Stimulated activated CD4-positive, alpha-beta T cell treated with anti-CD3 and anti-CD28 coated beads, Interleukin-2, amount 100 ng/mL, for 4 hours (primary cell): ENCODE results near the gene MEF2D.

ENCODE experiments used
- DNase-seq: peaks from one replicate; pipeline ENCODE4 v3.0.0-alpha.2; 2020; ENCODE audit warnings: low read depth

MEF2D gene

GRCh38 chr1:156500543-156500792, at the start of gene MEF2D:
Gene MEF2D, minus strand, starts transcription at chr1:156500775. Its CDS starts 17,483 bp downstream, at chr1:156483292.
- DNase-seq: no peak

DNA sequence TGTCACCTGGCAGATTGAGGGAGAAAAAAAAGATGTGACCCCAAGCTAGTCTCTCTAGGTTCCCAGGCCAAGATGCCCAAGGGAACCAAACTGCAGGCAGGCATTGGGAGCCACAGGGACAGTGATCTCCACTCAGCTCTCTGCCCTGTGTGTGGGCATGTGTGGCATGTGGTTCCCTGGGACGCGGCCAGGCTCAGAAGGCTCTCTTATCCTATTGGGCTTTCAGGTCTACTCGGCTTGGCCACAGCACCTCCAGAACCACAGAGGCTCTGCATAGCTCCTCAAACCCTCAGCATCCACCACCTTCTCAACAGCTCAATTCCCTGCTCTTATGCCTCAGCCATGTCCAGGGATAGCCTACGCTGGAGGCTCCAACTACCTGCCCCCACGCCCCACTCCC, 49.8 kb upstream of the MEF2D start:
- DNase-seq: no peak

DNA sequence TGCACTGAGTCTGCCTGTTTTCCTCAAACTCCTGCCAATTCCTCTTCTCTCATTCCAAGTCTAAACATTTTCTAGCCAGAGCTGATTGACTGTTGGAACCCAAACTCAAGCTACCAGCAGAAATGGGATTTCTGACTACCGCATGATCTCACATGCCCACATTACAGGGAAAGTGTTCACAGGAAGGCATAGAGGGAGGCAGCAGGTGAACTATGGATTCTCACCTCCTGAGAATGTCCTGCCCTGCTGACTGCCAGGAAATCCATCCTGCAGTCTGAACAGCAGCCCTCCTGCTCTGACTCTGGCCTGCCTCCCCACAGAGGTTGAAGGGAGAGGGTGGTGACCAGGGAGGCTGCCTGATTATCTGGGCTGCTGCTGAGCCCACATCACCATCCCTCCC, 49.3 kb upstream of the MEF2D start:
- no peak for DNase-seq

DNA sequence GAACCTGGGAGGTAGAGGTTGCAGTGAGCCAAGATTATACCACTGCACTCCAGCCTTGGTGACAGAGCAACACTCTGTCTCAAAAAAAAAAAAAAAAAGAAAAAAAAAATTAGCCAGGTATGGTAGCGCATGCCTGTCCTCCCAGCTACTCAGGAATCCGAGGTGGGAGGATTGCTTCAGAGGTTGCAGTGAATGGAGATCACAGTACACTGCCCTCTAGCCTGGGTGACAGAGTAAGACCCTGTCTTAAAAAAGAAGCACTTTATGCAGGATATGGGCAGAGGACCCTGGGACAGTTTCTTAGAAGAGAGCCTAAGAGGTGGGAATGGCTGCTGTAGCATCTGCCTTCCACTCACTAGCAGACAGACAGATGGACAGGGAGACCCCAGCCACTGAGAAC, 48.8 kb upstream of the MEF2D start:
- DNase-seq: no peak

DNA sequence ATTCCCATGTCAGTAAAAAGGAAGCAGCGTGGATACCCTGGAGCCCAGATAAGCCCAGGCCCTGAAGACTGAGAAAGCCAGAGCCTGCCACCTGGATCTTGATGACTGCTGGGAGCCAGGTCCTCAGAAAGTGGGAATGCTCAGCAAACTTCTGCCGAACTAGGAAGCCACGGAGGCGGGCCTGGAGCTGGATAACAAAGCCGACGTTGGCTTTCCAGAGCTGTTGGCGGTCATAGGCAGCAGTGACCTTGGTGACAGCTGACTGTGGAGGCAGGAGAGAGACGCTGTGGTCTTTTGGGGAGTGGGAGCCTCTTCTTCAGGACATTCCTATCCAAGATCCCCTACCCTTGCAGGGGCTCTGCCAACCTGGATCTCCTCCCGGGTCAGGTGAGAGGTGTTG, 47.4 kb upstream of the MEF2D start:
- no peak for DNase-seq

- no peak for DNase-seq
These were observed 46.9 kb upstream of the MEF2D start for GRCh38 chr1:156547434-156547833.

DNA sequence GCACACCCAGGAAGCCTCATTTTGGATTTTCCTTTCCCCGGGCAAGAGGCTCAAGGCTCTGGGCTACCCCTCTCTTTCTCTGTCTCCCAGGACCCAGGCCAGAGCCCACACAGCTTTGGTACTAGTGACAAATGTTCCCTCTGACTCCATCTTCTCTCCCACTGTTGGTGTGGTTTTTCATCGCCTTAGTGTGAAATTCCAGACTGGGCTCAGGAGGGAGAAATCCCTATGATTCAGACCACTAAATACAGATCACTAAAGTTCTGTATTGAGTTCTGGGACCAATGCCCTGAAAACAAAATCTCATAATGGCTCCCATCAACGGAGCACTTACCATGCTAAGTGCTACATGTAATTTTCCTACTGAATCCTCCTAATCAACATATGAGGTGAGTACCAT, 45.7 kb upstream of the MEF2D start:
- no peak for DNase-seq

- no peak for DNase-seq
These were observed 44.1 kb upstream of the MEF2D start for GRCh38 chr1:156544592-156545102.

DNA sequence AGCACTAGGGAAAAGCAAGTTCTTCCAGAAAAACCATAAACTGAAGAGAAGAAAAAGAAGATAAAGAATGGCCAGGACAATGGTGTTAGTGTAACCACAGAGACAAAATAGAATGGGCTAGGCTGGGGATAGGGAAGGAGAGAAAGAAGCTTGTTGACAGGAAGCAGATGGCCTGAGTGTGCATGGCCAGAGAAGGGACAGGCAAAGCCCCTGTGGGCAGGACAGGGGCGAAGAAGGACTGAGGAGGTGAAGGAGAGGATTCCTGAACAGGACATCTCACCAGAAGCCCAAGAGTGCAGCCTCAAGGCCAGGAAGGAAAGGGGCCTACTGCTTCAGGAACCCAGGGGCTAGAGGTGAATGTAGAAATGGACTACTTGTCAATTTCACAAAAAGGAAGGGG, 42.5 kb upstream of the MEF2D start:
- no peak for DNase-seq

DNA sequence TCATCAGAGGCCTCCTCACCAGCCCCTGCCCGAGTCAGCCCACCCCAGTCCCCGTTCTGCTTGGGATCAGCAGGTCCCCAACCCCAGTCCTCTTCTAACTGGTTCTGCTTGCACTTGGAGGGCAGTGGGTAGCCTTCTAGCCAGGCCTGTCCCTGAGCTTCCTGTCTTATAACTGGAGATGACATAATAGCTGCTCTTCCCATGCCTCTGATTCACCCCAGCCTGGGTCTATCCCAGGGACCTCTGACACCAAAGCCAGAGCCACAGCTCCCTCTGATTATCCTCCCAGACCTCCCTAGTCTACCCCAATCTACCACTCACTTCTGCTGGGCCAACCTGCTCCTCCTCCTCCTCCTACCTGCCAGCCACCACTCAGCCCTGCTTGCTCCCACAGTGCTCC, 40.4 kb upstream of the MEF2D start:
- DNase-seq: no peak

DNA sequence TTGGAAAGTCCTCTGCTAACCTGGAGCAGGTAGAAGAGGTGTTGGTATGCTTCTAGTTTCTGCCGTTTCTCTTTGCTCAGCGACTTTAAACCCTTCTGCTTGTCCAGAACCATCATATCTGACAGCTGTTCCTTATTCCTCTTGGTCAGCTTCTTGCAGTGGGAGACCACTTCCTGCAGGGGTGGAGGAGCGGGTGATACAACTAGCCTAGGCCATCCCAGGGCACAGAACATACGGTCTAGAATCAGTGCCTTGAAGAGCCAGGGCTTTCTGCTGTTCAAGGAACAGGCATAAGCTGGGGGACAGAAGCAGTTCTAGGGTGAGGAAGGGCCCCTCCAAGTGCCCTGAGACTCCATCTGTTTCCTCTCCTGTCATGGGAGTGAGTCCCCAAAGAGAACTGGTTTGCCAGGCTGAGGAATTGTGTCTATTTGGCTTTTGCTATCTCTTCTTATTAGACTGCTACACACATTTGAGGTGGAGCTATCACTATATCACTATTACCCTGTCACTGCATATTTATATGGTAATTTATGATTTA, 39.3 kb upstream of the MEF2D start:
- DNase-seq: no peak

GRCh38 chr1:156538711-156539440, 38.3 kb upstream of the MEF2D start:
- no peak for DNase-seq

DNA sequence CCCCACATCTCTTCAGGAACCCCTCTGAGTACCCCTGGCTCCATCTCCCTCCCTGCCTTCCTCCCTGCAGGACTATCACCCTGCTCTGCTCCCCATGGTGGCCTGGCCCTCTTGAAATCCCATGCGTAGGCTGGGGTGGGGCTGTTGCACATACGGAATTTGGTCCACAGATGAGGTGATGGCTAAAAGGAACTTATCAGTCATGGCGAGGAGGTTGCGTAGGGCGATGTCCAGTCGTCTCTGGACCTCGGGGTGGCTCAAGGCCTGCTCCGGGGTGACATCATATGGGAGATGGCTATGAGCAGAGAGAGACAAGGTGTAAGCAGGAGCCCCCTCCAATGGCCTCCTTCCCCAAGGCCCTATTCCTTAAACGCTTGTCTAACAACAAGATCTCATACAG, 36.5 kb upstream of the MEF2D start:
- no peak for DNase-seq

GRCh38 chr1:156534424-156535060, 34.0 kb upstream of the MEF2D start:
- no peak for DNase-seq

DNA sequence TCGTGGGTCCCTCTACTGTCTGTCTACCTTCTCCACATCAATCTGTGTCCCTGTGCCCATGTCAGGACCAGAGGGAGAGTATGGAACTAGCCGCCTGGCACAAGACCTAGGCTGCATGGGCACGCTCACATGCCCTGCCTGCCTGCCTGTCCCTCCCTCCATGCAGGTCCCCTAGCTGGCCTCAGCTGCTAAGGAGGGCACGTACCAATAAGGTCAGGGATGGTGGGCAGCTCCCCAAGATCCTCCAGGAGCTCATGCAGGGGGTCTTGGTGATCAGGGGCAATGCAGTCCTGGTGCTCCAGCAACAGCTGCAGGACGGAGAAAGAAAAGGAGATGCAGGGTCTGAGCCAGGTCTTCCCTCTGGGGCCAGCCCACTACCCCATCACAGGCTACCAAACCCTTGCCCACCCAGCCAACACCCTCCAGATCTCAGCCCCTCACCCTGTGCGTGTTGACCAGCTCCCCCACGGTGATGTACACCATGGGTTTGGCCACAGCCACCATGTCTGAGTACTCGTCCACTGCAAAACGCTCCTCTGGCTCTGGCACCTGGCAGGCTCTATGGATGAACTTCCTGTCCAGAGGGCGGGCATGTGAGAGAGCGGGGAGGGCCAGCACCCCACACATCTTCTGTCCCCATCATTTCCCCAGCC, 33.1 kb upstream of the MEF2D start:
- DNase-seq: no peak

- DNase-seq: no peak
These were observed 31.8 kb upstream of the MEF2D start for GRCh38 chr1:156532374-156532773.

DNA sequence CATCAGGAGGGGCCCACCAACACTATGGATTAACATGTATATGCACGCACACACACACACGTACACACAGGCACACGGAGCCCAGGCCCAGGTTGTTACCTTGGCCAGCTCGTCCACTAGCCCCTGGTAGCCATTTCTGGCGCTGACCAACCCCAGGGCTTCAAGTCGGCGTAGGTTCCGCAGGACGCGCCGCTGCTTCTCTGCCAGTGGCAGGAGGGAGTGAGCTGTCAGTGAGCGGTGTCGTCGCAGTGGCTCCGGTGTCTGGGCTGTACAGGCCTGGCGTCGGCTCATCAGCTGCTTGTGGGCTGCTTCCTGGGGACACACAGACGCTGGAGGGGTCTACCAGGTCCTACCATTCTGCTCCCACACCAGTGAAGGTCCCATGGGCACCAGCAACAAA, 29.4 kb upstream of the MEF2D start:
- DNase-seq: no peak

DNA sequence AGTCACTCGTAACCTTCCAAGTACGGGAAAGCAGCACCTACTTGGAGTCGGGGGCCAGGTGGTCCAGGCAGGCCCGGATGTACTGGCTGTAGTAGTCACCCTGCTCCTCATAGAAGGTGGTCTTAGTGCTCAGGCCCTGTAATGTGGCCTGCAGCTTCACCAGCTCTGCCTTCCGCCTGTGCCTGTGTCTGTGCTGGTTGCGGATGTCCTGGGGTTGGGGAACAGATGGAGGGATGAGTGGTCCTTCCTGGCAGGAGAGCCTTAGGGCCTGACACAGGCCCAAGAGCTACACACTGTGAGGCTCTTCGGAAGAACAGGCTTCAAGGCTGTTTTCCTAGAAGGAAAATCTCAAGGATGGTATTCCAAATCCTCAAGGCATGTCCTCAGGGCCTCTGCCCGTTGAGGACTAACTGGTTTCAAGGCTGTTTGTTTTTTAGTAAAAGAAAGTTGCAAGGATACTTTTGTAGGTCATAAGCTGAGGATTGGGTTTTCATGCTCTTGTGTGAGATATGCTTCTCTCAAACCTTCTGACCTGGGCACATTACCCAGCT, 28.4 kb upstream of the MEF2D start:
- DNase-seq: no peak

GRCh38 chr1:156528231-156528630, 27.7 kb upstream of the MEF2D start:
- DNase-seq: no peak

- DNase-seq: no peak
These were observed 27.0 kb upstream of the MEF2D start for GRCh38 chr1:156527584-156527983.

- no peak for DNase-seq
These were observed 25.4 kb upstream of the MEF2D start for GRCh38 chr1:156525856-156526489.

- DNase-seq: no peak
These were observed 24.5 kb upstream of the MEF2D start for GRCh38 chr1:156525071-156525501.
